ENCODE measurements around the gene FAM171A2.
"Not testable (repeated sequence)": the region's sequence is repeated elsewhere in the genome, so short reads cannot be mapped to it uniquely, and the experiment has no call there.

FAM171A2 gene

GRCh38 chr17:44363613-44364159, at the start of gene FAM171A2:
TSS of gene FAM171A2 (minus strand) at chr17:44363853. CDS start at chr17:44363714, 139 bp downstream.
- peak; percentile 54 to 61 for DNase-seq

GRCh38 chr17:44409309-44410028, 45.8 kb upstream of the FAM171A2 start:
- no peak for DNase-seq

- no peak for DNase-seq
Observed at GRCh38 chr17:44408786-44409185, 45.1 kb upstream of the FAM171A2 start.

GRCh38 chr17:44402564-44403172, 39.0 kb upstream of the FAM171A2 start:
- no peak for DNase-seq

GRCh38 chr17:44400226-44400847, 36.7 kb upstream of the FAM171A2 start:
- DNase-seq: no peak

- no peak for DNase-seq
Observed at GRCh38 chr17:44398692-44399691, 35.3 kb upstream of the FAM171A2 start.

GRCh38 chr17:44397479-44398440, 34.1 kb upstream of the FAM171A2 start:
- no peak for DNase-seq

- no peak for DNase-seq
Observed at GRCh38 chr17:44396946-44397345, 33.3 kb upstream of the FAM171A2 start.

- no peak for DNase-seq
Observed at GRCh38 chr17:44394833-44395232, 31.2 kb upstream of the FAM171A2 start.

GRCh38 chr17:44394112-44394511, 30.5 kb upstream of the FAM171A2 start:
- DNase-seq: not testable (repeated sequence)

- DNase-seq: no peak
Observed at GRCh38 chr17:44390250-44390870, 26.7 kb upstream of the FAM171A2 start.

GRCh38 chr17:44389723-44390202, 26.1 kb upstream of the FAM171A2 start:
- no peak for DNase-seq

- DNase-seq: no peak
Observed at GRCh38 chr17:44389281-44389680, 25.6 kb upstream of the FAM171A2 start, which contains the start of gene ITGA2B. TSS of gene ITGA2B (minus strand) at chr17:44389649. CDS start at chr17:44389473, 176 bp downstream.

- DNase-seq: no peak
Observed at GRCh38 chr17:44387804-44388203, 24.2 kb upstream of the FAM171A2 start.

- no peak for DNase-seq
Observed at GRCh38 chr17:44386182-44386525, 22.5 kb upstream of the FAM171A2 start.

GRCh38 chr17:44385287-44386181, 21.9 kb upstream of the FAM171A2 start:
- peak; percentile 84 to 86 for DNase-seq

GRCh38 chr17:44384823-44385286, 21.2 kb upstream of the FAM171A2 start:
- no peak for DNase-seq

- no peak for DNase-seq
Observed at GRCh38 chr17:44384281-44384822, 20.7 kb upstream of the FAM171A2 start.

- no peak for DNase-seq
Observed at GRCh38 chr17:44383861-44384260, 20.2 kb upstream of the FAM171A2 start.

Measured in activated CD4-positive, alpha-beta T cell treated with anti-CD3 and anti-CD28 coated beads for 4 hours (primary cell).